Endothelial cell (in vitro differentiated cells): ENCODE measurements around the gene LETM1. TPM values are rescaled to one million over a fixed set of nuclear protein-coding genes. Genes with fewer than 3 reads are reported as not detected.

Source experiments
- DNase-seq: peaks from one replicate; pipeline ENCODE4 v3.0.0; 2021; ENCODE audit warnings: low spot score
- H3K27ac Mint-ChIP-seq: one replicate; pipeline ENCODE4 v1.8.0; 2021; ENCODE audit warnings: mixed read lengths, inconsistent platforms; ENCODE audit not compliant: unreplicated experiment
- H3K27me3 Mint-ChIP-seq: one replicate; pipeline ENCODE4 v1.8.0; 2021; ENCODE audit warnings: mild to moderate bottlenecking, moderate library complexity, mixed read lengths, inconsistent platforms; ENCODE audit not compliant: unreplicated experiment
- H3K36me3 Mint-ChIP-seq: one replicate; pipeline ENCODE4 v1.8.0; 2021; ENCODE audit warnings: mild to moderate bottlenecking, low read depth, mixed read lengths, inconsistent platforms; ENCODE audit not compliant: unreplicated experiment
- H3K4me1 Mint-ChIP-seq: one replicate; pipeline ENCODE4 v1.8.0; 2021; ENCODE audit warnings: mild to moderate bottlenecking, mixed read lengths, inconsistent platforms; ENCODE audit not compliant: unreplicated experiment
- H3K4me3 Mint-ChIP-seq: one replicate; pipeline ENCODE4 v1.8.0; 2021; ENCODE audit warnings: mild to moderate bottlenecking, mixed read lengths, inconsistent platforms; ENCODE audit not compliant: unreplicated experiment
- H3K9me3 Mint-ChIP-seq: one replicate; pipeline ENCODE4 v1.8.0; 2021; ENCODE audit warnings: mixed read lengths, inconsistent platforms; ENCODE audit not compliant: unreplicated experiment
- total RNA-seq: library from RNA; stranded (reverse); fragmentation: NEBNext Ultra II Directional; extraction: Animal tissue kit (Norgen Biotek cat#: 25700); gene quantifications from one replicate; pipeline ENCODE4 v1.2.1, GENCODE V29; 2021; ENCODE audit not compliant: unreplicated experiment
- TF ChIP-seq, protein P1 (sequence below): fragments of 200-600 bp; sonication (generic); IDR thresholded peaks from one replicate; pipeline ENCODE4 v1.5.0; 2021; ENCODE audit warnings: antibody characterized with exemption; ENCODE audit not compliant: unreplicated experiment

Gene LETM1
- total RNA-seq, 1 donor from 2014 or later: 37.1 TPM

- H3K27ac Mint-ChIP-seq: no peak overlapping the region
- H3K9me3 Mint-ChIP-seq: no peaks in the 10 kb centered on the region
- TF ChIP-seq, protein P1, sequence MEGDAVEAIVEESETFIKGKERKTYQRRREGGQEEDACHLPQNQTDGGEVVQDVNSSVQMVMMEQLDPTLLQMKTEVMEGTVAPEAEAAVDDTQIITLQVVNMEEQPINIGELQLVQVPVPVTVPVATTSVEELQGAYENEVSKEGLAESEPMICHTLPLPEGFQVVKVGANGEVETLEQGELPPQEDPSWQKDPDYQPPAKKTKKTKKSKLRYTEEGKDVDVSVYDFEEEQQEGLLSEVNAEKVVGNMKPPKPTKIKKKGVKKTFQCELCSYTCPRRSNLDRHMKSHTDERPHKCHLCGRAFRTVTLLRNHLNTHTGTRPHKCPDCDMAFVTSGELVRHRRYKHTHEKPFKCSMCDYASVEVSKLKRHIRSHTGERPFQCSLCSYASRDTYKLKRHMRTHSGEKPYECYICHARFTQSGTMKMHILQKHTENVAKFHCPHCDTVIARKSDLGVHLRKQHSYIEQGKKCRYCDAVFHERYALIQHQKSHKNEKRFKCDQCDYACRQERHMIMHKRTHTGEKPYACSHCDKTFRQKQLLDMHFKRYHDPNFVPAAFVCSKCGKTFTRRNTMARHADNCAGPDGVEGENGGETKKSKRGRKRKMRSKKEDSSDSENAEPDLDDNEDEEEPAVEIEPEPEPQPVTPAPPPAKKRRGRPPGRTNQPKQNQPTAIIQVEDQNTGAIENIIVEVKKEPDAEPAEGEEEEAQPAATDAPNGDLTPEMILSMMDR: no peak
- no peaks in the 10 kb centered on the region for H3K4me1 Mint-ChIP-seq
- no peaks in the 10 kb centered on the region for H3K27me3 Mint-ChIP-seq
- DNase-seq: no peak
- no peak overlapping the region for H3K4me3 Mint-ChIP-seq
- H3K36me3 Mint-ChIP-seq: peaks cover 18% of the 10 kb centered on the region
These were observed 44.7 kb upstream of the LETM1 start for GRCh38 chr4:1900624-1901023.

GRCh38 chr4:1900087-1900433, 44.1 kb upstream of the LETM1 start:
- H3K27ac Mint-ChIP-seq: no peak overlapping the region

GRCh38 chr4:1899149-1900086, 43.5 kb upstream of the LETM1 start:
- H3K27ac Mint-ChIP-seq: no peak overlapping the region
- peaks cover 13% of the 10 kb centered on the region for H3K36me3 Mint-ChIP-seq
- no peaks in the 10 kb centered on the region for H3K27me3 Mint-ChIP-seq
- H3K4me3 Mint-ChIP-seq: no peak overlapping the region
- DNase-seq: peak; percentile 71
- TF ChIP-seq, protein P1: peak; percentile 96
- H3K4me1 Mint-ChIP-seq: peaks cover 5% of the 10 kb centered on the region
- no peaks in the 10 kb centered on the region for H3K9me3 Mint-ChIP-seq

More at GRCh38 chr4:1900087-1900433, 44.1 kb upstream of the LETM1 start:
- H3K4me1 Mint-ChIP-seq: peaks cover under 1% of the 10 kb centered on the region
- no peaks in the 10 kb centered on the region for H3K27me3 Mint-ChIP-seq
- peaks cover 15% of the 10 kb centered on the region for H3K36me3 Mint-ChIP-seq
- DNase-seq: no peak
- H3K4me3 Mint-ChIP-seq: no peak overlapping the region
- no peaks in the 10 kb centered on the region for H3K9me3 Mint-ChIP-seq
- TF ChIP-seq, protein P1: no peak

DNA sequence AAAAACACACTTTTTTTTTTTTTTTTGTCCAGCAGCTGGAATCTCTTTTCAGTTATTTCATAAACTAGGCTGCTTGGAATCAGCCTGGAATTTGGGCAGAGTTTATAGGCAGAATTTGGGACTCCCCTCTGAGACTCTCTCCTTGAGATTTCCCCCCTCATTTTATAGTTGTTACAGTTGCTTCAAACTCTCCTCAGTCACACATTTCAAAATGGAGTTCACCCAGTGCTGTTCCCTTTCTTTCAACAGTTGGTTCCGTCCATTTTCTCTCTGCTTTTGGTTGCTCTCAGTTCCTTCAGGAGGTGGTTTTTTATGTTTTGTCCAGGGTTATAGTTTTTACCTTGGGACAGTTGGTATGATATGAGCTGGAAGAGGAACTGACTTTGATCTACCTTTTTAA, 42.7 kb upstream of the LETM1 start:
- no peaks in the 10 kb centered on the region for H3K27me3 Mint-ChIP-seq
- TF ChIP-seq, protein P1: no peak
- H3K4me1 Mint-ChIP-seq: peaks cover 5% of the 10 kb centered on the region
- H3K27ac Mint-ChIP-seq: no peak overlapping the region
- H3K36me3 Mint-ChIP-seq: peaks cover 13% of the 10 kb centered on the region
- H3K9me3 Mint-ChIP-seq: no peaks in the 10 kb centered on the region
- H3K4me3 Mint-ChIP-seq: no peak overlapping the region
- no peak for DNase-seq

DNA sequence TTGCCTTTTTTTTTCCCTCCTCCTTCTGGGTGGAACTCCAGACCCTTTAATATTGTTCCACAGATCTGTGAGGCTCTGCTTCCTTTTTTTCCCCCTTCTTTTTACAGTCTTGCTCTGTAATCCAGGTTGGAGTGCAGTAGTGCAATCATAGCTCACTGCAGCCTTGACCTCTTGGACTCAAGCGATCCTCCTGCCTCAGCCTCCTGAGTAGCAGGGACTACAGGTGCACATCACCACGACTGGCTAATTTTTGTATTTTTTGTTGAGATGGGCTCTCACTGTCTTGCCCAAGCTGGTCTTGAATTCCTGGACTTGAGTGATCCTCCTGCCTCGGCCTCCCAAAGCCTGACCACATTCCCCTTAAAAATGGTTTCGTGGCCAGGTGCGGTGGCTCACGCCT, 42.1 kb upstream of the LETM1 start:
- Mint-ChIP-seq H3K4me1 (peaks cover 5% of the 10 kb centered on the region), H3K9me3 (no peaks in the 10 kb centered on the region), H3K36me3 (peaks cover 8% of the 10 kb centered on the region), H3K27ac (no peak overlapping the region), H3K27me3 (no peaks in the 10 kb centered on the region), H3K4me3 (no peak overlapping the region)
- TF ChIP-seq, protein P1: no peak
- no peak for DNase-seq
